GM06990 (cell line): ENCODE data around the gene CMC1.

Experiments used
- DNase-seq: peaks from one replicate; pipeline ENCODE4 v3.0.0-alpha.2; 2011; ENCODE audit not compliant: insufficient read length; ENCODE audit errors: extremely low read depth
- H3K27me3 ChIP-seq: replicated peaks from 2 replicates; pipeline ENCODE4 v1.6.0; 2011; ENCODE audit warnings: low read length; ENCODE audit not compliant: control insufficient read depth, insufficient read depth
- H3K36me3 ChIP-seq: 2 replicates; pipeline ENCODE4 v1.5.1; 2011; ENCODE audit warnings: low read length; ENCODE audit not compliant: control insufficient read depth, insufficient read depth
- H3K4me3 ChIP-seq: replicated peaks from 2 replicates; pipeline ENCODE4 v1.5.1; 2011; ENCODE audit warnings: low read depth, mild to moderate bottlenecking, control low read depth, low read length
- TF ChIP-seq, protein P1 (sequence below): IDR thresholded peaks from 2 replicates; pipeline ENCODE4 v1.5.1; 2011; ENCODE audit warnings: low read length, control low read depth, mild to moderate bottlenecking, inconsistent platforms; ENCODE audit not compliant: insufficient read depth, poor library complexity, severe bottlenecking

Gene CMC1

GRCh38 chr3:28349469-28350000 is 108.1 kb downstream of the CMC1 start:
- H3K27me3 ChIP-seq = no peaks in the 10 kb centered on the region
- TF ChIP-seq, protein P1, sequence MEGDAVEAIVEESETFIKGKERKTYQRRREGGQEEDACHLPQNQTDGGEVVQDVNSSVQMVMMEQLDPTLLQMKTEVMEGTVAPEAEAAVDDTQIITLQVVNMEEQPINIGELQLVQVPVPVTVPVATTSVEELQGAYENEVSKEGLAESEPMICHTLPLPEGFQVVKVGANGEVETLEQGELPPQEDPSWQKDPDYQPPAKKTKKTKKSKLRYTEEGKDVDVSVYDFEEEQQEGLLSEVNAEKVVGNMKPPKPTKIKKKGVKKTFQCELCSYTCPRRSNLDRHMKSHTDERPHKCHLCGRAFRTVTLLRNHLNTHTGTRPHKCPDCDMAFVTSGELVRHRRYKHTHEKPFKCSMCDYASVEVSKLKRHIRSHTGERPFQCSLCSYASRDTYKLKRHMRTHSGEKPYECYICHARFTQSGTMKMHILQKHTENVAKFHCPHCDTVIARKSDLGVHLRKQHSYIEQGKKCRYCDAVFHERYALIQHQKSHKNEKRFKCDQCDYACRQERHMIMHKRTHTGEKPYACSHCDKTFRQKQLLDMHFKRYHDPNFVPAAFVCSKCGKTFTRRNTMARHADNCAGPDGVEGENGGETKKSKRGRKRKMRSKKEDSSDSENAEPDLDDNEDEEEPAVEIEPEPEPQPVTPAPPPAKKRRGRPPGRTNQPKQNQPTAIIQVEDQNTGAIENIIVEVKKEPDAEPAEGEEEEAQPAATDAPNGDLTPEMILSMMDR = no peak
- peak overlapping the region; percentile 78 for H3K4me3 ChIP-seq
- no peaks in the 10 kb centered on the region; the same call in 1 of the 2 replicates for H3K36me3 ChIP-seq
- no peak for DNase-seq
